Measurements from ENCODE around the gene HPCAL1.

HPCAL1 gene

DNA sequence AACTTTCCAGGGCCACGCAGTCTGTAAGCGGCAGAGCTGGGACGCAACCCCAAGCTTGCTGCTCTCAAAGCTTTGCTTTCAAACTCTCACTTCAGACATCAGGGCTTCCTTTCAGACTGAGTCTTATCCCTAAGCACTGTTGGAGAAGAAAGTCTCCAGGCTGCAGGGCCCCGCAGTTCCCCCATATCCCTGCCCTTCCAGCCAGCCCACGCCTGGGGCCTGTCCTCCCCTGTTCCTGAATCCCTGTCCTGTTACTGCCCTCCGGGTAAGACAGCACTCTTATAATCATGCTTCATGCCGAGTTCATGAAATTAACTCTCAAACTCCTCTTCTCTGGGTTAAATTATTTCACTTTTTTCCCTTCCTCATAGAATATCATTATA is 37.9 kb downstream of the HPCAL1 start:
- FAIRE-seq, result no peak
- DNase-seq (ENCODE audit: insufficient read length, low spot score), result no peak
- TF ChIP-seq, protein P1, sequence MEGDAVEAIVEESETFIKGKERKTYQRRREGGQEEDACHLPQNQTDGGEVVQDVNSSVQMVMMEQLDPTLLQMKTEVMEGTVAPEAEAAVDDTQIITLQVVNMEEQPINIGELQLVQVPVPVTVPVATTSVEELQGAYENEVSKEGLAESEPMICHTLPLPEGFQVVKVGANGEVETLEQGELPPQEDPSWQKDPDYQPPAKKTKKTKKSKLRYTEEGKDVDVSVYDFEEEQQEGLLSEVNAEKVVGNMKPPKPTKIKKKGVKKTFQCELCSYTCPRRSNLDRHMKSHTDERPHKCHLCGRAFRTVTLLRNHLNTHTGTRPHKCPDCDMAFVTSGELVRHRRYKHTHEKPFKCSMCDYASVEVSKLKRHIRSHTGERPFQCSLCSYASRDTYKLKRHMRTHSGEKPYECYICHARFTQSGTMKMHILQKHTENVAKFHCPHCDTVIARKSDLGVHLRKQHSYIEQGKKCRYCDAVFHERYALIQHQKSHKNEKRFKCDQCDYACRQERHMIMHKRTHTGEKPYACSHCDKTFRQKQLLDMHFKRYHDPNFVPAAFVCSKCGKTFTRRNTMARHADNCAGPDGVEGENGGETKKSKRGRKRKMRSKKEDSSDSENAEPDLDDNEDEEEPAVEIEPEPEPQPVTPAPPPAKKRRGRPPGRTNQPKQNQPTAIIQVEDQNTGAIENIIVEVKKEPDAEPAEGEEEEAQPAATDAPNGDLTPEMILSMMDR (IDR thresholded peaks at IDR 0.05; ENCODE audit: insufficient read depth, missing control alignments), result no peak

DNA sequence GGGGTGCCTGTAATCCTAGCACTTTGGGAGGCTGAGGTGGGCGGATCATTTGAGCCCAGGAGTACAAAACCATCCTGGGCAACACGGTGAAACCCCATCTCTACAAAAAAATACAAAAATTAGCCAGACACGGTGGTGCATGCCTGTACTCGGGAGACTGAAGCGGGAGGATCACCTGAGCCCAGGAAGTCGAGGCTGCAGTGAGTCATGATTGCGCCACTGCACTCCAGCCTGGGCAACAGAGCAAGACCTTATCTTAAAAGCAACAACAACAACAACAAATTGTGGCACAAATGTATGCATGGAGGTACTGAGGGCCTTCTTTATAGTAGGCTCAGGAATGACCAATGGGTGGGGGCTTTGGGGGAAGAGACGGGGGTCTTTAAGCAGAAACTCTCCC is 38.5 kb downstream of the HPCAL1 start:
- DNase-seq (ENCODE audit: insufficient read length, low spot score), result no peak
- TF ChIP-seq, protein P1 (IDR thresholded peaks at IDR 0.05; ENCODE audit: insufficient read depth, missing control alignments), result no peak
- no peak for FAIRE-seq

DNA sequence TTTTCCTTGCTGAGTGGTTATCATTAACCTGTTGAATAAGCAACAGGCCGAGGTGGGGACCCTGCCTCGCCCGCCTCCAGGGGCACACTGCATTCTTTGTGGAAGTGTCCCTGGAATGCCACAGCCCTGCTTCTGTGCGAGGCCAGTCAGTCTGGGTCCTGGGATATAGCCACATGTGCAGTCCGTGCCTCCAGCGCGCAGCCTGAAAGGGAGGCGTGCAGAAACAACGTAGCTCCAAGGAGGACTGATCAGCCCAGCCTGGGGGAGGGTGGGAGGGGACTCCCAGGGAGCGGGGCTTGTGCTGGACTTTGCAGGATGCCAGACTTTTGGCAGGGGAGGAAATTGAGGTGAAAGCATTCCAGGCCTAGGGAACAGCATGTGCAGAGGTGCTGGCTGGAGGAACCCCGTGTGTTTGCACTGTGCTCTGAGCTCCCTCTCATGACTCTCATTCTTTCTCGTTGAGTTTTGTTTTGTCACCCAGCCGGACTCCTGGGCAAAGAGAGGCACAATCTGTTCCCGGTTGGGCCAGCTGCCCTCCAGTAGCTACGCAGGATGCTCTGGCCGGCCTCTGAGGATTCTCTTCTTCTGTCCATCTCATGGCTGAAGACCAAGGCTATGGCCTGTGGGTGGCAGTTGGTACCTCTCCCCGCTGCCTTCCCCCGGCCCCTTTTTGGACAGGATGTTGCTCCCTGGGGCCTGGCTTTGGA is 39.7 kb downstream of the HPCAL1 start:
- DNase-seq (ENCODE audit: insufficient read length, low spot score), result no peak
- no peak for FAIRE-seq
- TF ChIP-seq, protein P1 (IDR thresholded peaks at IDR 0.05; ENCODE audit: insufficient read depth, missing control alignments), result no peak

DNA sequence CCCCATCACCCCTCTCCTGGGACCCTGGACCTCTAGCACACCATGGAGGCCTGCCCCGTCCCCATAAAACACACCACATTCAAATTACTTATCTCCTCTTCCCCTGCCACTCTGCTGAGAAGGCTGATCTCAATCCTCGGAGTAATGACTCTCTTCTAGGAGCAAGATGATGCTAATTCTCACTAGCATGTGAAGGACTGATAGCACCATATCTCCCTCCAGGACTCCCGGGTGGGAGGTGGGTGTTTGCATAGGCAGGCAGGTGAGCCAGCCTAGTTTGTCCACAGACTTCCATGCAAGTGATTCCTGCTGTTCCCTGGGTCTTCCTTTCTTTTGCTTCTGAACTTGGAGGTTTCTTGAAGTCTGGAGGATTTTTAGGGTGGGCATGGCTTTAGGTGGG is 40.5 kb downstream of the HPCAL1 start:
- DNase-seq (ENCODE audit: insufficient read length, low spot score) (no peak), FAIRE-seq (no peak)
- TF ChIP-seq, protein P1 (IDR thresholded peaks at IDR 0.05; ENCODE audit: insufficient read depth, missing control alignments), result no peak

DNA sequence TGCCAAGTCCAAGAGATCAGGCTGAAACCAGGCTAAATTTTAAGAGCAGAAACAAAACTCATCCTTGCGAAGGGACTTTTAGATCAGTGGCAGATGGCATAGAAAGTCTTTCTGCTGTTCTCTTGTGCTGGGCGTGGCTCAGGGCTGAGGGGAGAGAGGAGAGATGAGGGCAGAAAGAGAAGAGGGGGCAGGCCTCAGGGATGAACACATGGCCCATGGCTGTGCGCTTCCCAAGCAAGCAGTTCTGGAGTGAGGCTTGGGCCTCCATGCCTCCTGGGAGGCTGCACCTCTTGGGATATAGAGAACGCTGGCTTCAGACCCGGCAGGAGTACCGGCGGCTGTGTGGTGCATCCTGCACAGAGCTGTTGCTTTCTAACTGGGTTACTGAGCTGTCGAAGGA is 41.0 kb downstream of the HPCAL1 start:
- DNase-seq (ENCODE audit: insufficient read length, low spot score) (no peak), FAIRE-seq (no peak)
- TF ChIP-seq, protein P1 (IDR thresholded peaks at IDR 0.05; ENCODE audit: insufficient read depth, missing control alignments), result no peak

DNA sequence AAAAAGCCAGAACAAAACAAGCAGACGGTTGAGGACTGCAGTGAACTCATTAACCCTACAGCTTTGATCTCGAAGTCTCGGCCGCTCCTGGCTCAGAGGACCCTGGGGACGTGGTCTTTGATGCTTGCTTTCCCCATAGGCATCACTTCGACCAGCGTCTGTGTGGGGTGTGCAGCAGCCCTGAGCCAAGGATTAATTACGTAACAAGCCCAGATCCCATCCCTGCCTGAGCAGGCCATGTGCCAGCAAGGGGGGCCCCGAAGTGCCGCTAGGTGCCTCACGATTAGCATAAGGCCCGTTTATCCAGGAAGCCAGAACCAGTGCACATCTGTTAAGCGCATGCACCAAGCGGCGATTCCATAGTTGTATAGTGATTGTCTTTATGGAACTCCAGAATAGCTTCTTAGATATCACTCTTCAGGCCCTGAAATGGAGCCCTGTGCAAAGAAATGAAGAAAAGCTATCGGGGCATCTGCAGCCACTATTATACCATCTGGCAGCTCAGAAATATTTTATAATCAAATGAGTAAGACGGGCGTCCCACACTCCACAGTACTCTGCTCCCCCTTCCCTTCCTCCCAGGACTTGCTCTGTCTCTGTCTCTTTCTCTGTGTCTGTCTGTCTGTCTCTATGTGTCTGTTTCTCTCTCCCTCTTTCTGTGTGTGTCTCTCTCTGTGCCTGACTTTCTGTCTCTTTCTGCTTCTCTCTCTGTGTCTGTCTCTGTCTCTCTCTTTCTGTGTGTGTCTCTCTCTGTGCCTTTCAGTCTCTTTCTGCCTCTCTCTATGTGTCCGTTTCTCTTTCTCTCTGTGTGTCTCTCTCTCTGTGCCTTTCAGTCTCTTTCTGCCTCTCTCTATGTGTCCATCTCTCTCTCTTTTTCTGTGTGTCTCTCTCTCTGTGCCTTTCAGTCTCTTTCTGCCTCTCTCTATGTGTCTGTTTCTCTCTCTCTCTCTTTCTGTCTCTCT is 41.7 kb downstream of the HPCAL1 start:
- FAIRE-seq, result no peak
- TF ChIP-seq, protein P1 (IDR thresholded peaks at IDR 0.05; ENCODE audit: insufficient read depth, missing control alignments), result no peak
- peak; percentile 70 for DNase-seq (ENCODE audit: insufficient read length, low spot score)

Data from D721Med (cell line).